Measurements from ENCODE around the gene NIPA2. TPM values are rescaled to one million over a fixed set of nuclear protein-coding genes. Genes with fewer than 3 reads are reported as not detected.

Gene NIPA2
- total RNA-seq, 2 donors from 2014 or later: 32.0 to 34.5 TPM

Other genes starting within 250 kb of the NIPA2 start
- gene NIPA1, start 52.0 kb upstream of the NIPA2 start, total RNA-seq: 10 to 100 TPM; 10.0 to 12.2 TPM
- gene CYFIP1, start 141.7 kb downstream of the NIPA2 start, total RNA-seq: 10 to 100 TPM; 14.8 to 17.7 TPM
- 10 to 100 TPM; 21.1 to 22.3 TPM for gene TUBGCP5, start 200.9 kb downstream of the NIPA2 start, total RNA-seq